ENCODE data around the gene RABGAP1. TPM values are rescaled to one million over a fixed set of nuclear protein-coding genes. Genes with fewer than 3 reads are reported as not detected.

The RABGAP1 gene
- total RNA-seq, 2 experiments from 2014 or later = 16.8 to 46.6 TPM

GRCh38 chr9:123036893-123037545 is 96.2 kb downstream of the RABGAP1 start:
- CTCF ChIA-PET (ENCODE audit: unreplicated experiment) = no interaction called here
- peaks cover 13% of the 10 kb centered on the region for H3K36me3 ChIP-seq (ENCODE audit: insufficient read depth, low read length)
- no peak overlapping the region for H3K4me3 ChIP-seq (ENCODE audit: low read depth, low read length, poor library complexity, severe bottlenecking)

GRCh38 chr9:123039617-123040219 is 98.9 kb downstream of the RABGAP1 start:
- Histone ChIP-seq H3K4me1 (ENCODE audit: insufficient read depth, low read length, poor library complexity, severe bottlenecking) (no peaks in the 10 kb centered on the region), H2AFZ (ENCODE audit: low read length) (no peak overlapping the region), H3K4me2 (ENCODE audit: low read length) (no peak overlapping the region), H3K9me3 (ENCODE audit: low read length) (peaks cover 4% of the 10 kb centered on the region; the same call in 1 of the 2 replicates), H4K20me1 (ENCODE audit: insufficient read depth, low read length) (no peaks in the 10 kb centered on the region), H3K36me3 (ENCODE audit: insufficient read depth, low read length) (peaks cover 29% of the 10 kb centered on the region), H3K79me2 (ENCODE audit: insufficient read depth, low read depth, low read length) (no peaks in the 10 kb centered on the region), H3K4me3 (ENCODE audit: low read depth, low read length, poor library complexity, severe bottlenecking) (no peak overlapping the region), H3K27ac (ENCODE audit: low read depth, low read length, poor library complexity, severe bottlenecking) (no peak overlapping the region), H3K9me2 (ENCODE audit: insufficient read depth, low read length) (no peaks in the 10 kb centered on the region)
- ChIA-PET CTCF (ENCODE audit: unreplicated experiment) (no interaction called here), POLR2A (no interaction called here)
- no peak for DNase-seq (ENCODE audit: low spot score)
- intact Hi-C loops (cut with micrococcal nuclease; ENCODE audit: unreplicated experiment) = no loop called here
- TF ChIP-seq EZH2phosphoT487 (IDR thresholded peaks at IDR 0.05; ENCODE audit: borderline replicate concordance, low read depth, low read length) (no peak), CTCF (conservative IDR thresholded peaks at IDR 0.05; ENCODE audit: low read length) (no peak)
- no TSS peak for BruUV-seq (replicated peaks)

More at GRCh38 chr9:123036893-123037545, 96.2 kb downstream of the RABGAP1 start:
- no peak overlapping the region for H3K4me2 ChIP-seq (ENCODE audit: low read length)
- intact Hi-C loops (cut with micrococcal nuclease; ENCODE audit: unreplicated experiment) = no loop called here
- POLR2A ChIA-PET = interaction anchor here (0.7 to 1.3 kb wide), 3 partner anchors 8 to 10 kb away, joined by 3 to 6 read pairs (median 3); no protein-coding TSS in a partner anchor
- H4K20me1 ChIP-seq (ENCODE audit: insufficient read depth, low read length) = no peaks in the 10 kb centered on the region
- DNase-seq (ENCODE audit: low spot score) = no peak
- TF ChIP-seq CTCF (conservative IDR thresholded peaks at IDR 0.05; ENCODE audit: low read length) = no peak
- TF ChIP-seq EZH2phosphoT487 (IDR thresholded peaks at IDR 0.05; ENCODE audit: borderline replicate concordance, low read depth, low read length) = no peak
- no peaks in the 10 kb centered on the region for H3K79me2 ChIP-seq (ENCODE audit: insufficient read depth, low read depth, low read length)
- no peak overlapping the region for H3K27ac ChIP-seq (ENCODE audit: low read depth, low read length, poor library complexity, severe bottlenecking)
- H3K9me2 ChIP-seq (ENCODE audit: insufficient read depth, low read length) = no peaks in the 10 kb centered on the region
- no peaks in the 10 kb centered on the region for H3K9me3 ChIP-seq (ENCODE audit: low read length)
- H2AFZ ChIP-seq (ENCODE audit: low read length) = no peak overlapping the region
- H3K4me1 ChIP-seq (ENCODE audit: insufficient read depth, low read length, poor library complexity, severe bottlenecking) = no peaks in the 10 kb centered on the region
- no TSS peak for BruUV-seq (replicated peaks)

GRCh38 chr9:123040801-123041200 is 100.0 kb downstream of the RABGAP1 start:
- H3K4me3 ChIP-seq (ENCODE audit: low read depth, low read length, poor library complexity, severe bottlenecking) = no peak overlapping the region
- CTCF ChIA-PET (ENCODE audit: unreplicated experiment) = no interaction called here
- no peaks in the 10 kb centered on the region for H4K20me1 ChIP-seq (ENCODE audit: insufficient read depth, low read length)
- H3K36me3 ChIP-seq (ENCODE audit: insufficient read depth, low read length) = peaks cover 29% of the 10 kb centered on the region
- no peak for DNase-seq (ENCODE audit: low spot score)
- TF ChIP-seq EZH2phosphoT487 (IDR thresholded peaks at IDR 0.05; ENCODE audit: borderline replicate concordance, low read depth, low read length) (no peak), CTCF (conservative IDR thresholded peaks at IDR 0.05; ENCODE audit: low read length) (no peak)
- peaks cover 4% of the 10 kb centered on the region; the same call in 1 of the 2 replicates for H3K9me3 ChIP-seq (ENCODE audit: low read length)
- intact Hi-C loops (cut with micrococcal nuclease; ENCODE audit: unreplicated experiment) = no loop called here
- H3K4me1 ChIP-seq (ENCODE audit: insufficient read depth, low read length, poor library complexity, severe bottlenecking) = no peaks in the 10 kb centered on the region
- no peaks in the 10 kb centered on the region for H3K79me2 ChIP-seq (ENCODE audit: insufficient read depth, low read depth, low read length)
- BruUV-seq (replicated peaks) = no TSS peak
- H2AFZ ChIP-seq (ENCODE audit: low read length) = no peak overlapping the region
- POLR2A ChIA-PET = interaction anchor here (1.0 kb wide), 1 partner anchor 30 kb away, joined by 3 read pairs; no protein-coding TSS in a partner anchor
- H3K4me2 ChIP-seq (ENCODE audit: low read length) = no peak overlapping the region
- H3K27ac ChIP-seq (ENCODE audit: low read depth, low read length, poor library complexity, severe bottlenecking) = no peak overlapping the region
- no peaks in the 10 kb centered on the region for H3K9me2 ChIP-seq (ENCODE audit: insufficient read depth, low read length)
